GM19035 (cell line): ENCODE measurements around the gene ENTPD1.

Source experiments
- ATAC-seq: cut with Tn5 transposase; IDR thresholded peaks from one replicate; pipeline ENCODE4 v1.9.1; 2021; ENCODE audit not compliant: unreplicated experiment

Gene ENTPD1

DNA sequence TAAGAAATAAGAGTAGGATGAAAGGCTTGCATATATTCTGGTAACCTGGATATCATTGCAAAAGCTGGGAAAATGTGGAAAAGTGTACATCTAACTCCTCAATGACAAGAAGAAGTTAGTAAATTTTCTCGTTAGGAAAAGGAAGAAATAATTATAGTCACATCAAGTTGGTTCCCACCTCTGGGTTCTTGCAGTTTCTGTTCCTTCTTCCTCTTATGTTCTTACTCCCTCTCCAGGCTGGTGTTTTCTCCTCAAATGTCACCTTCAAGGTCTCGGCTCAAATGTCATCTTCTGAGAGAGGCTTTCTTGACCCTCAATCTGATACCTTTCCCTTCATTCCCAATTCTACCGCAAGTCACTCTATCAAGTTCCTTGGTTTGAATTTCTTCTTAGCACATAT is 64.4 kb downstream of the ENTPD1 start:
- ATAC-seq: no peak

DNA sequence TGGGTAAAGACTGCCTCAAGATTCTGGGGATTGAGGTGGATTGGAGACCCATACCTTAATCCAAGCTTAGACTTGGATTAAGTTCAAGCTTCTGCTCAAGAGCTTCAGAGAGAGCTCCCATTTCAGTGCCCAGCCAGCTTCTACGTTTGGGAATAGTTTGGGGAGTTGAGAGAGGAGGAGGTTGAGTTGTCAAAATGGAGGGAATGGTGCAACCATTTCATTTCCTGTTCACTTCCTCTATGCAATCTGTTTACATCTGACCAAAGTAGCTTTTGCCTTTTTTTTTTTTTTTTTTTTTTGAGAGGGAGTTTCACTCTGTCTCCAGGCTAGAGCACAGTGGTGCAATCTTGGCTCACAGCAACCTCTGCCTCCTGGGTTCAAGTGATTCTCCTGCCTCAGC is 65.8 kb downstream of the ENTPD1 start:
- no peak for ATAC-seq

DNA sequence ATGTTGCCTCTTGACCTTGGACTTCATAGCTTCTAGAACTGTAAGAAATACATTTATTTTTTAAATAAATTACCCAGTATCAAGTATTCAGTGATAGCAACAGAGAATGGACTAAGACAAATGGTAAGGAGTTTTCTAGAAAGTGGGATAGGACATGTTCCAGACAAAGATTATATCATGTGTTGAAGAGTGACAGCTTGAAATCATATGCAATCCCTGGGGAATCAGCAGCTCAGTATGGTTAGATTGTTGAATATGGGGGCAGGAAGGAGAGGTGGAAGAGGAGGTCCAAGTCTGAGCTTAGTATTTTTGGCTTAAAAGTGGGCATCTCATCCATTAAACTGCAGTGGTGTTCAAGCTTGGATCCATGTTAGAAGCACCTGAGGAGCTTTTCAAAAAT is 74.1 kb downstream of the ENTPD1 start:
- no peak for ATAC-seq

DNA sequence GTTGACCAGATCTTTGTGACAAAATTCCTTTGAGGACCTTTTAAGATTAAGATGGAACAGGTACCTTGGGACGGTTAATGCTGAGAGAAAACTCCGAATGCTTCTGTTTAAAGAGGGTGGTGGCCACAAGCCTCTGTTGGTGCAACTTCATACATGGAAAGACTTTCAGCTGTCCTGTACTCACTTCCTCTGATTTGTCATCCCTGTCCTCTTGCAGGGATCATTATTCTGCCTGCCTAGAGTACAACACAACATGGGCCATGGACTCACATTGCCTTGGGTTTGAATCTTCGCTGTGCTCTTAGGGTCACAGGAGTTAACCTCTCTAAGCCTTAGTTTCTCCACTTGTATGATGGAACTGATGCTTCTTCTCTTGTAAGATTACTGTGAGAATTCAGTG is 75.1 kb downstream of the ENTPD1 start:
- ATAC-seq: no peak

DNA sequence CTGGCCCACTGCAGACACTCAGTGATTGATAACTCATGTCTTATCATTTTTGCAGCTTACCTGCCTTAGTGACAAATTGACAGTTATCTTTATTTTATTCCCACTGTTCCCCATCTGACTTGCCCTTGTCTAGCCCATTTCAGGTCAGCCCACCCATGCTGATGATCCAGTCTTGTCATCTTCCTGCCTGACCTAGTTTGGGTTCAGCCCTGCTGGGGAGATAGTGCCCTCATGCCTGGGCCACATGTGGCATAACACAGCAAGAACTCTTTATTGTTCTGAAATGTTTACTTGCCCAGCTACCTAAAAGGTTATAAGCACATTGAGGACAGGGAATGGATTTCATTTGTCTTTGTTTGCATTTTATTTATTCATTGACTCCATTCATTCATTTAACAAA is 75.6 kb downstream of the ENTPD1 start:
- ATAC-seq: no peak

DNA sequence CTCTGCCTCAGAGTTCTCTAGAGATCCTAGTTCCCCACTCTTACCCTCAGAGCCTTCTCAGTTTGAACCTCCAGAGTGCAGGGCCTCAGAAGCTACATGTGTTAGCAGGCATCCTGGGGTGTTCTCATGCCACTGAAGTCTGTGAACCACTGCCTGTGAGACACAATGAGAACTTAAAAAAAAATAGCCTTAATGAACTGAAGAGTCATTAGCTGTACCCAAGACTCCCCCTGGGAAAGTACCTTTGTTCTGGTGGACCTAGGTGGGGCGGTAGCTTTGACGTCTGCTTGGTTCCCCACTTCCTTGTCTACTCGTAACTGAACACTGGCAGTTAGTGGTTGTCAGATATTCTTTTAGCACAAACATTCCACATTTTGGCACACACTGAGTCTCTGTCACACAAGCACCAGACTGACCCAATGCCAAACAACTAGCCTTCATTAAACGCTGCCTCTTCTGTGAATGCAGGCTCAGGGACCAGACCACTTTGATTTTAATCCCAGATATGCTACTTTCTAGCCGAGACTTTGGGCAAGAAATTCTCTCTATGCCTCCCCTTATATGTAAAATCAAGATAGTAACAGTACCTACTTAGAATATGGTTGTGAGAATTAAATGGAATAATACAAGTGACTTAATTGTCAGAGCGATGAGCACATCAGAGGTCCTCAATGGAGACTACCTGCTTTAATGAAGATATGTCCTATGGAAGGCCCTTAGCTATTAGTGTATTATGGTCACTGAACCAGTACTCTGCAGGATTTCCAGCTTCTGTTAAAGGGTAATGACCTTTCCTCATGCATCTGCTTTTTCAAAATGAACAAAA is 76.5 kb downstream of the ENTPD1 start:
- ATAC-seq: peak; percentile 80

DNA sequence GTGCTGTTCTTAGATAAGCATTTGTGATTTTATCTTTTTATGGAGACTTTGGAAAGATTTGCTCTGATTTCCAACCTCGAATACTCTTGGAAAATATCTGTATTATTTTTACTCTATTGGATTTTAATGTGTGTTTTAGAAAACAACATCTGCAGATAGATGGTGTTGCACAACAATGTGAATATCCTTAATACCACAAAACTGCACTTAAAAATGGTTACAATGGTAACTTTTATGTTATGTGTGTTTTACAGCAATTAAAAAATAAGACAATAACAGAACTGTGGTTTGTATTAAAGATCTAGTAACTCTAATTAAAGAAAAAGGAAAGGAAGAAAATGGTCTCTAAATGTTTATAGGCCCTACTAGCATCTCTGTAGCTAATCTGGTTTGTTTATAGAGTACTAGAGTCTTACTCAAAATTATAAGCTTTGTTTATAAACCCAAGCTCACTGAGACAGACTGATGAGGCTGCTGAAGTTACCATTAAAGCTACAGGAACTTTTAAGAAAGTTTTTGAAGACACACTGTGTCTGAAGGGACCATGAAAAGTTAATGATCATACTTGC is 77.2 kb downstream of the ENTPD1 start:
- no peak for ATAC-seq

DNA sequence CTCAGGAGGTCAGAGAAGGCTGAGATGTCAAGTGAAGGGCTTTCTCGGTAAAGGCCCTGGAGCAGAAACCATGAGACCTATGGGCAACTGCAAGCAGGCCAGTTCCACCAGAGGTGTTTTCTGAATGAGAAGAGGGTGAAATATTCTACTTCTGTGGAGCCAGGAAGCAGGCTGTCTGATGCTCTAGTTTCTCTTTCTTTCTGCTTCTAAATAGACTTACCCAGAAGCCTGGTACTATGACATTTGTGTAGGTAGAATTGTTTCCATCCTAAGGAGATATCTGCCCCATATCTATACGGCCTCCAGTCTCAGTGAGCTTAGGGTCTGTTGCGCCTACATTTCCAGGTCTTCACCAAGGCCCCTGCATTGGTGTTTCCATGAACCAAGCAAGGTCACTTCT is 78.4 kb downstream of the ENTPD1 start:
- ATAC-seq: no peak

DNA sequence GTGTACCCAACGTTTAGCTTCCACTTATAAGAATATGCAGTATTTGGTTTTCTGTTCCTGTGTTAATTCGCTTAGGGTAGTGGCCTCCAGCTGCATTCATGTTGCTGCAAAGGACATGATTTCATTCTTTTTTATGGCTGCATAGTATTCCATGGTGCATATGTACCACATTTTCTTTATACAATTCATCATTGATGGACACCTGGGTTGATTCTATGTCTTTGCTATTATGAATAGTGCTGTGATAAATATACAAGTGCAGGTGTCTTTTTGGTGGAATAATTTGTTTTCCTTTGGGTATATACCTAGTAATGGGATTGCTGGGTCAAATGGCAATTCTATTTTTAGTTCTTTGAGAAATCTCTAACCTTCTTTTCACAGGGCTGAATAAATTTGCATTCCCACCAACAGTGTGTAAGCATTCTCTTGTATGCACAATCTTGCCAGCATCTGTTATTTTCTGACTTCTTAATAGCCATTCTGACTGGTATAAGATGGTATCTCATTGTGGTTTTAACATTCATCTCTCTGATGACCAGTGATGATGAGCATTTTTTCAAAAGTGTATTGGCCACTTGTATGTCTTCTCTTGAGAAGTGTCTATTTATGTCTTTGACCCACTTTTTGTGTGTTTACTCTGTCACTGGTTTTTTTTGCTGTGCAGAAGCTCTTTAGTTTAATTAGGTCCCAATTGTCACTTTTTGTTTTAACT is 79.3 kb downstream of the ENTPD1 start:
- ATAC-seq: no peak

DNA sequence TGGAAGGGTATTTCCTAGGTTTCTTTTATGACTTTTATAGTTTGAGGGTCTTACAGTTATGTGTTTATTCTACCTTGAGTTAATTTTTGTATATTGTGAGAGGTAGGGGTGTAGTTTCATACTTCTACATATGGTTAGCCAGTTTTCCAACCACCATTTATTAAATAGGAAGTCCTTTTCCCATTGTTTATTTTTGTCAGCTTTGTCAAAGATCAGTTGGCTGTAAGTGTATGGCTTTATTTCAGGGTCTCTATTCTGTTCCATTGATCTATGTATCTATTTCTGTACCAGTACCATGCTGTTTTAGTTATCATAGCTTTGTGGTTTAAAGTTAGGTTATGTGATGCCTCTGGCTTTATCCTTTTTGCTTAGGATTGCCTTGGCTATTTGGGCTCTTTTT is 79.9 kb downstream of the ENTPD1 start:
- ATAC-seq: no peak

DNA sequence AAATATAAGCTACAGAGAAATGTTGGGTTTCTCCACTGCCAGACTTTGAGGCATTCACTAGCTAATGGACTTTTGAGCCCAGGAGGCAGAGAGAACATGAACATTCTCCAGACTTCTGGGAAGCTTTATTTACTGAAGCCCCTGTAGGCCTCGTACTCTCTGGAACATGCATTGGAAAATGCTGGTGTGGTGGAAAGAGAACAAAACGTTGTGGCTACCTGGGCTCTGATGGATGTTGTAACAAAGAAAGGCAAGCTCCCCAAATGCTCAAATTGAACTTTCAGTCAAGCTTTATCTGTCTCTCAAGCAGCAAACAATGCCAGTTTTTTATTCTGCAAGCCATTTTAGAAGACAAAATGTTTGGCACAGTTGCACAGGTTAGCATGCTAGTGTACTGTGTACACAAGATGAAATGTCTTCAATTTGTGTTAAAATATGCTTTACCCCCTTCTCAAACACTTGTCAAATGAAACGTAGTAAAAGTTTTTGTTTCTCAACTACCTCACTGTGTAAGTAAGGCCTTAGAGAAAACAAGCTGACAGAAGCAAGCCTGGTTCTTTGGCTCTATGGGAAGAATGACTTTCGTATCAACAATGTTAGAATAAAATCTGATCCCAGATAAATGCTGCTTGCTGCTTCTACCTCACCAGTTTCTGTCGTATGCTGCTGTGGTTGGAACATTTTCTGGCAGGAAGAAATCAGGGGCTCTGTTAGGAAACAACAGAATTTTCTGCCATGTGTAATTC is 80.8 kb downstream of the ENTPD1 start:
- ATAC-seq: no peak

DNA sequence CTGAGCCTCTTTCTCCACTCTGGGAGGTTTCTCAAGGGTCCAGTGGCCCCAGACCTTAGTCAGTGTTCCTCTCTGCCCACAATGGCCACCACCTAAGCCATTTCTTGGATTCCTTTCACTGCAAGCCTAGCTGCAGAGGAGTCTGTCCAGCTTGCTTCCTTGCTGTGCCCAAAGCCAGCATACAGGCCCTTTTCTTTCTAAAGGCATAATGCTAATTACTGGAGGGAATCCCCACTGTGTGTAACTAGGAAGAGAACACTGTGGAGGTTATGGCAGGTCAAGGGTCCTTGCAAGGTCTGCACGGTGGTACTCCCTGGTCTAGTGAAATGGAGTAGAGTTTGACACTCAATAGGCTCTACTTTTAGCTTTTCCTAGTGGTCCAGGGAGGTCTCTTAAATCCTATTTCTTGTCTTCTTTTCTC is 81.4 kb downstream of the ENTPD1 start:
- peak; percentile 19 for ATAC-seq

DNA sequence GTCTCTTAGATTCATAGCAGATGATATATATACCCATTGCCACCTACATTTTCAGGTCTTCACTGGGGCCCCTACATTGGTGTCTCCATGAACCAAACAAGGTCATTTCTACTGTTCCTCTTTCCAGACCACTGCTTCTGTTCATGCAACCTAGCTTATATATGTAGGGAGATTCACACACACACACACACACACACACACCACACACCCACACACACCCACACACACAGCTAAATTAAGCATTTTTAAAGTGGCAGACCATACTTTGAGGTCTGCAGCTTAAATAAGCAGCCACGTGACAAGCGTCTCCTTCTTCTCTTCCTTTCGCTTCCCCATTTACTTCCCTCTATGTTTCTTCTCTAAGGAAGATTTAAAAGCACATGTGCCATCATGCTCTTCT is 81.8 kb downstream of the ENTPD1 start:
- ATAC-seq: peak; percentile 47

DNA sequence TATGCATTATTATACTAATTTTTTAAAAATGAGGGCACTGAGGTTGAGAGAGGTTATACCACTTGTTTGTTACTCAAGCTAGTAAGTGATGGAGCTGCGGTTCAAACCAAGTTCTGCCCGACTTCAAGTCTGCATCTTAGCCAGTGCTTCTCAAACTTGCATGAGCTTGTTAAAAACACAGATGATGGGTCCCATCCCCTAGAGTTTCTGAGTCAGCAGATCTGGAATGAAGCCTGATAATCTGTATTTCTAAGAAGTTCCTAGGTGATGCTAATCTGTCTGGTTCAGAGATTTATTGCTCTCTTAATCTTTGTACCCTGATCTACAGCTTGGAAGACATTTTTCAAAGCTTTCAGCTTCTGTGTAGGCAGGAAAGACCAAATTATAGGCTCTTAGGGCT is 84.2 kb downstream of the ENTPD1 start:
- no peak for ATAC-seq

DNA sequence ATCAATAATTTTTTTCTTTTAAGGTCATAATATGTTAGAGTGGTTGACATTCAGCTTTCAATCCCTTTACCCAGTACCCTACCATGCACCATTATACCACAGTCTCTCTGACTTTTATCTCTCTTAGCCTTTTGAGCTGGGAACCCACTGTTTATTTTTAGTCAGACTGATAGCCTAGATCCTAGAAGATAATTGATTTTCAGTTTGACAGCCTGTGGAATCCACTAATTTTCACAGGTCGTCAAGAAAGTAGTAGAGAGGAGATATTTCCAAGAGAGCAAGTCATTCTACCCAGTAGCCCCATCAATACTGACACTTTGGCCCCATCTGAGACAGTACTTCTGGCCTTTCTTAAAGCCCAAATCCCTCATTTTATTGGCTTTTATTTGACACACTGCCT is 84.7 kb downstream of the ENTPD1 start:
- no peak for ATAC-seq

DNA sequence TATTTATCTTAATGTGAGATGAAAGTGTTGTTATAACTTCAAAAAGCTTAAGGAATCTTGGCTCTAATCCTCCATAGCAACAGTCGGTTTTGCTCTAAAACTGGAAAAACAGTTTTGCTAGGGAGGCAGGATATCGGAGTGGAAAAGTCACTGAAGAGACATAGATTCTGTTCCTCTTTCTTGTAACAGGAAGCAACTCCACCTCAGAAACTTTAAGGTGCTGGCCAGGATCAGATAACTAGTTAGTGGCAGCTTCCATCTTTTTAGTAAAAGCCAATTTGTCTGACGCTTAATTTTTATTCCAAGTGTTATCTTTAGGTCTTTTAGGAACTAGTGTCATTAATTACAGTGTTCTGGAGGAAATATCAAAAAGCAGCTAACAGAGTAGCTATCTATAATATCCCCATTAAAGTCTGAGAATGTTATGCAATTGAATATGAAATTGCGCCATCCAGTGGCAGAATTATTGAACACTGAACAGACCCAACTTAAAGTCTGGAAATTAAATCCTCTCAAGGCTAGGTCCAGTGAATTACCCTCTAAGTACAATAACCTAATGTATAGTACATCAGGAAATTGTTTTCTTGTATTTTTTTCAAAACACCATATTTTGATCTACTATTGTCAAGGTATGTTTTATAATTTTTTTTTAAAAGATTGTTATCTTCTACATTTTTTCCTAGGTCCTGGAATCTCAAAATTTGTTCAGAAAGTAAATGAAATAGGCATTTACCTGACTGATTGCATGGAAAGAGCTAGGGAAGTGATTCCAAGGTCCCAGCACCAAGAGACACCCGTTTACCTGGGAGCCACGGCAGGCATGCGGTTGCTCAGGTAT is 85.9 kb downstream of the ENTPD1 start:
- ATAC-seq: peak; percentile 43

DNA sequence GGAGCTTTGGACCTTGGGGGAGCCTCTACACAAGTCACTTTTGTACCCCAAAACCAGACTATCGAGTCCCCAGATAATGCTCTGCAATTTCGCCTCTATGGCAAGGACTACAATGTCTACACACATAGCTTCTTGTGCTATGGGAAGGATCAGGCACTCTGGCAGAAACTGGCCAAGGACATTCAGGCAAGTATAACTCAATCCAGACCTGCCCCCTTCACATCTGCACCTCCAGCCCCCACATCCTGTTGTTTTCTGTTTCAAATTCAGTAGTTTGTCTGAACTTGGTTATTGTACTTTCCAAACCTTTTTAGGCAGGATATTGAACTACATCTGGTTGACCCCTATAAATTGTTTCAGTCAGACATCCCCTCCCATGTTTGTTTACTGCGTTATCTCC is 89.4 kb downstream of the ENTPD1 start:
- no peak for ATAC-seq

DNA sequence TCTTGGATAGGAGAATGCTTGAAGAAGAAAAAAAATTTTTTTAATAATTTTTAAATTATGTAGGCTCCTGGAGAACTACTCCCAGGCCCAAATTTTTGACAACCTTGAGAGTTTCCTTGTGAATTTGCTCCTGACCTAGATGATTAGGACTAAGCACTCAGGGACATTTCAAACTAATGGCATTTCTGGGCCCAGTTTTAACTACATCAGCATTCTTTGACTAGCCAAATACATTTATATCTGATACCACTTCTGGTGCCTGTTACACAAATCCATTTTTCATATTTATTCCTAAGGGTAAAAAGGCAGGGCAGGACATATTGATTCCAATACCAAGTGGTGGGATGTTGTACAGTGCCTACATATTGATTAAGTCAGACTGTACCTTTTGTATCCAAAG is 91.0 kb downstream of the ENTPD1 start:
- no peak for ATAC-seq

DNA sequence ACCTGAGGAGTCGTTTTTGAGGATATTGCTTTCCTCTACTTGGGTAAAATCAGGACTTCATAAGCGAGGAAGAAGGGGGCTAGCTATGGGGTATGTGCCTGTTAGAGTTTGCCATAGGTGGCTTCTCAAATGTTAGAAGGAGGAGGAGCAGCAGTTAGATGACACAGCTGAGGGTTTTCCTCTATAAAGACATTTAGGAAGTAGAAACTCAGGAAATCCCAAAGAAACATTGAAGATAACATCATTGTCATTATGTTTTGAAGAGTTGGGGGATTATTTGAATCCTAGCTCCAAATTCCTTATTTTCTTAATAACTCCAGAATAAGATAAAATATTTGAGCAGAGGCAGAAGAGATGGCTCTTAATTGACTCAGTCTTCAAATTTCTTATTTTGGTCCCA is 92.9 kb downstream of the ENTPD1 start:
- ATAC-seq: no peak

DNA sequence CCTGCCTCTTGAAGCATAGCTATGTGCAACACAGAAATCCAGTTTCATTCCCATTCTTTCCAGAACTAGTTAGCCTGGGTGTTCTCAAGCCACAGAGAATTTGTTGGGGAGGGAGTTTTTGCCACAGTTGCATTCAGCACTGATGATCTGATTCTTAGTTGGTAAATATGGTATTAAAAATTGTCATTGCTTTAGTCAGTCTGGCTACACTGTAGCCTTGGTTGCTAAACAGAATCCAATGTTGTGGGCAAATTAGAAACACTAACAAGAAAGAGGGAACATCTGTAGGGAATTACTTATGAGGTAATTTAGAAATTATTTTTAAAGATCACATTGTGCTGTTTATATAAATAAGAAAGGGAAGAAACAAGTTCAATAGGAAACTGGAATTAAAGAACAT is 94.8 kb downstream of the ENTPD1 start:
- no peak for ATAC-seq
